Measurements from ENCODE around the gene MEIOSIN. TPM values are rescaled to one million over a fixed set of nuclear protein-coding genes. Genes with fewer than 3 reads are reported as not detected.

Gene MEIOSIN
- total and polyA plus RNA-seq, 9 of the 15 experiments (the other 6 are each of a cell fraction or from before 2014, with no cell fraction given) = 0.06 to 2.0 (median 0.76) TPM

GRCh38 chr19:45767410-45767880, 34.2 kb downstream of the MEIOSIN start (continued):
- TF ChIP-seq THRA (IDR thresholded peaks at IDR 0.05) (no peak), FIP1L1 (IDR thresholded peaks at IDR 0.05; ENCODE audit: low read depth, low read length, poor library complexity, severe bottlenecking) (peak; percentile 7), HMGN3 (IDR thresholded peaks at IDR 0.05; ENCODE audit: borderline replicate concordance, extremely low read depth, insufficient read length, low read depth, low read length) (peak; percentile 34), MAFF (IDR thresholded peaks at IDR 0.05; ENCODE audit: low read length) (no peak), ETV1 (tag; conservative IDR thresholded peaks at IDR 0.05; ENCODE audit: low read depth) (no peak), MYC (IDR thresholded peaks at IDR 0.05; ENCODE audit: low read depth, low read length) (peak; percentile 75; the same call in 1 of the 2 replicates), MYC (CRISPR knock-in tag; IDR thresholded peaks at IDR 0.05; ENCODE audit: borderline replicate concordance, low read depth) (no peak), ZSCAN29 (IDR thresholded peaks at IDR 0.05) (no peak), SNIP1 (IDR thresholded peaks at IDR 0.05; ENCODE audit: low read depth) (no peak), ZNF609 (CRISPR knock-in tag; IDR thresholded peaks at IDR 0.05; ENCODE audit: borderline replicate concordance) (no peak), POLR2AphosphoS5 (IDR thresholded peaks at IDR 0.05; ENCODE audit: control insufficient read depth, insufficient read depth, low read depth, low read length) (no peak), PHF8 (IDR thresholded peaks at IDR 0.05; ENCODE audit: borderline replicate concordance, low read length) (peak; percentile 26; the same call in 1 of the 2 replicates), CHD4 (IDR thresholded peaks at IDR 0.05; ENCODE audit: insufficient read depth, insufficient replicate concordance, low read depth, low read length, poor library complexity, severe bottlenecking) (no peak), AFF1 (IDR thresholded peaks at IDR 0.05; ENCODE audit: low read depth in 1 of 2, partially characterized antibody in 2 of 2) (no peak), NR2F6 (CRISPR knock-in tag; IDR thresholded peaks at IDR 0.05) (no peak), MAFK (IDR thresholded peaks at IDR 0.05; ENCODE audit: low read length) (no peak)
